GM12801 (cell line): ENCODE measurements around the gene ENAM.
A peak's percentile ranks its signal among the peaks of the same experiment; 100 is the strongest.

Experiments used
- TF ChIP-seq, protein P1 (sequence below): IDR thresholded peaks from one replicate; pipeline ENCODE4 v1.5.1; 2011; ENCODE audit warnings: control low read depth; ENCODE audit not compliant: insufficient read length; ENCODE audit errors: extremely low read depth

ENAM gene

DNA sequence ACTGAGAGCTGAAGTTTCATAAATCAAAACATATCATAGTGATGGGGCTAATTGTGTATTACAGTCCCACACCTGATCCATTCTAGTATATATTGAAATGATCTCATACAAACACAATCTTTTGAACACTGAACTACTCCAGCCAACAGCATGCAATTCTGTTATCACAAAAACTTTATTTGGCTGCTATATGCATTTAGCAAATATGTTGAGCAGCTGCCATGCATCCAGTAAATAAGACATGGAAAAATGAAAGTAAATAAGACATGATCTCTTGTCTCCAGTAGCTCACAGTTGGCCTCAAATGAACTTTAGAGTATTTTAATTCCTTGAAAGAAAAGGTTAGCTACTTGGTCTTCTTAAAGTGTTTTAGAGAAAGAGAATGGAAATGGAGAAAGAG, 34.3 kb upstream of the ENAM start:
- TF ChIP-seq, protein P1, sequence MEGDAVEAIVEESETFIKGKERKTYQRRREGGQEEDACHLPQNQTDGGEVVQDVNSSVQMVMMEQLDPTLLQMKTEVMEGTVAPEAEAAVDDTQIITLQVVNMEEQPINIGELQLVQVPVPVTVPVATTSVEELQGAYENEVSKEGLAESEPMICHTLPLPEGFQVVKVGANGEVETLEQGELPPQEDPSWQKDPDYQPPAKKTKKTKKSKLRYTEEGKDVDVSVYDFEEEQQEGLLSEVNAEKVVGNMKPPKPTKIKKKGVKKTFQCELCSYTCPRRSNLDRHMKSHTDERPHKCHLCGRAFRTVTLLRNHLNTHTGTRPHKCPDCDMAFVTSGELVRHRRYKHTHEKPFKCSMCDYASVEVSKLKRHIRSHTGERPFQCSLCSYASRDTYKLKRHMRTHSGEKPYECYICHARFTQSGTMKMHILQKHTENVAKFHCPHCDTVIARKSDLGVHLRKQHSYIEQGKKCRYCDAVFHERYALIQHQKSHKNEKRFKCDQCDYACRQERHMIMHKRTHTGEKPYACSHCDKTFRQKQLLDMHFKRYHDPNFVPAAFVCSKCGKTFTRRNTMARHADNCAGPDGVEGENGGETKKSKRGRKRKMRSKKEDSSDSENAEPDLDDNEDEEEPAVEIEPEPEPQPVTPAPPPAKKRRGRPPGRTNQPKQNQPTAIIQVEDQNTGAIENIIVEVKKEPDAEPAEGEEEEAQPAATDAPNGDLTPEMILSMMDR = no peak

DNA sequence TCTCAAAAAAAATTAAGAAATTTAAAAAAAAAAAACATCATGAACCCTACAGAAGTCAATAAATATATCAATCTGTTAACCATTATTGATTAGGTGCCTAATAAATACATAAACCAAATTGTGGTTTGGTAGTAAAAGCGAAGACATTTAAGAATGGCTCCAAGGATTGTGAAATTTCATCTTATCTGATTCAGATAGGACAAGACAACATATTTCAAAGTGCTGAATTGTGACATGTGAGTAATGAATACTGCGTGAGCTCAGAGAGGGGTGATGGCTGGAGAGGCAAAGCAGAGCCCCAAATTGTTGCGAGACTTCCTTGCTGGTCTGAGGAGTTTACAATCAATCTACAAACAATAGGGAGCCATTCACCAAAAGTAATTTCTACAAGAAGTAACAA, 28.2 kb upstream of the ENAM start:
- TF ChIP-seq, protein P1 = no peak

DNA sequence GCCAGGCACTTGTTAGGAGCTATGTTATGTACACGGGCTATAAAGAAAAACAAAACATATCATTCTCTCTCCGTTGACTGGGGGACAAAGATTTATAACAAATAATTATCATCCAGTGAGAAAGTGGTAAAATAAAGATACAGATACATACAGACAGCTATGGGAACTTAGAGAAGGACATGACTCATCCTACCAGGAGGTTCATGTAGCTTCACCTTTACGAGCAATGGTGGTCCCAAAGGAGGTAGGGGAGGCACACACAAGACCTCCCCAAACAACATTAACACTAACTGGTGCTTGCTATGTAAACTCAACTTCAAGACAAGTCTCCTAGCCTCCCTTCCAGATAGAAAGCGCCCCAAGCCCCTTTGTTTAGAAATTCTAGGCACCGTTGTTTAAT, 27.6 kb upstream of the ENAM start:
- TF ChIP-seq, protein P1 = no peak

DNA sequence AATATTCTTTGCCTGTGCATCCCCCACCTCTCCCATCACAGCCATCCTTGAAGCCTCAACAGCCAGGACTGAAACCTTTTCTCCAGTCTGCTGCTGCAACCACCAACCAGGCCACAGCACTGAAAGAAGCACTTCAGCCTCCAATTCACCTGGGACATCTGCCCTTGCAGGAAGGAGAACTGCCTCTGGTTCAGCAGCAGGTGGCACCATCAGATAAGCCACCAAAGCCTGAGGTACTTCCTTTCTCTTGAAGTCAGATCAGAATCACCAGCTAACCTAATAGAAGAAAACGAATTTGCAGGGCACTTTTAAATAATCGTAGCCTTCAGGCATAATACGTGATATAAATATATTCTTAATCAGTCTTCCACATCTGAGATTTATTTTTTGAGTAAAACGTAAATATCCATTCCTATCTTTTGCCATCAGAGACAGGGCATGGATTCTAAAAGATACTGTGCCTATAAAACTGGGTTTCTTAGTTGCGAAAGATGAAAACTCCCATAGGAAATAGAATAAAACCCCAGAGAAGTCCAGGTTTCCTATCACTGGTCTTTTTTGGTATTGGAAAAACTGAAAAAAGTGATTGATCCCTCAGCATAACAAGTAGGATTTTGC, 27.0 kb upstream of the ENAM start:
- TF ChIP-seq, protein P1 = peak; percentile 85

DNA sequence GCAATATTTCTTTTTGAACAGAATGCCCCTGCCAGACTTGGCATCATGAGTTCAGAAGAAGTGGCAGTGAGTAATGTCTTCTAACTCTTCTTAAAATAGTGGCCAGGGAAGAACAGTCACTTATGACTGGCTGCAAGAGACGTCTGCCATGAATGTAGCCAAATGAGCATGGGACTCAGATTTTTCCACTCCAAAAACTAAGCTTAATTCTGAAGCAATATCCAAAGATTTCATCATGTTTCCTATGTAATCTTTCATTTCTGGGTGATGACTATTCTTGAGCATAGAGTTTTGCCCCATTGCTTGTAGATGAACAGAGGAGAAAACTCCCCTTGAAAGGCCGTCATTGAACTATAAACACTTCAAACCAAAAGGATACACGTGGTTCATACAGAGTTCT, 24.7 kb upstream of the ENAM start:
- TF ChIP-seq, protein P1 = no peak

DNA sequence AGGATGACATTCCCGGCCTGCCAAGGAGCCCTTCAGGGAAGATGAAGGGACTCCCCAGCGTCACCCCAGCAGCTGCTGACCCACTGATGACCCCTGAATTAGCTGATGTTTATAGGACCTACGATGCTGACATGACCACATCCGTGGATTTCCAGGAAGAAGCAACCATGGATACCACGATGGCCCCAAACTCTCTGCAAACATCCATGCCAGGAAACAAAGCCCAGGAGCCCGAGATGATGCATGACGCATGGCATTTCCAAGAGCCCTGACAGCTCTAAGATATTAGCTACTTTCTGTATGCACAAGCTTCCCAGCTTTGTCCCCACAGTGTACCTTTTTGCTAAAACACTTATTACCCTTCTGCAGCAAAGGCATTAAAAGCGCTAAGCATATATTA, 22.1 kb upstream of the ENAM start:
- TF ChIP-seq, protein P1 = no peak

DNA sequence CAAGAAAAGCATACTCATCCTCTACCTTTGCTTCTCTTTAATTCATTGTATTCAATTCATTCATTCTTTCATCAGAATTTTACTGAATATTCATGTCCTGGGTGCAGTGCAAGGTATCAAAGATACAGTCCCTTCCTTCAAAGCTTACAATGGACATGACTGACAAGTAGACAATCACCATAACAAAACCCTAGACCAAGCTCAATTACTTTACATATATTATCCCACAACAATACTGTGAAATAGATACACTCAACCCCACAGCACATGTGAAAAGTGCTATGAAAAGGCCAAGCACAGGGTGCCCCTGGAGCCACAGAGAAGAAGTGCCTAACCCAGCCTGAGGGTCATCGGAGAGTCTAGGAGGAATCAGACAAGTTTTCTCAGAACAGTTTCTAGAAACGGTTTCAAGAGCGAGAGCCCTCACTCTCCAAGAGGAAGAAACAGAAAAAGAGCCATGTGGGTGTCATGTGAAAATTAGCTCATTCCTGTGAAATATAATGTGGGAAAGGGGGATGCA, 21.1 kb upstream of the ENAM start:
- TF ChIP-seq, protein P1 = no peak

DNA sequence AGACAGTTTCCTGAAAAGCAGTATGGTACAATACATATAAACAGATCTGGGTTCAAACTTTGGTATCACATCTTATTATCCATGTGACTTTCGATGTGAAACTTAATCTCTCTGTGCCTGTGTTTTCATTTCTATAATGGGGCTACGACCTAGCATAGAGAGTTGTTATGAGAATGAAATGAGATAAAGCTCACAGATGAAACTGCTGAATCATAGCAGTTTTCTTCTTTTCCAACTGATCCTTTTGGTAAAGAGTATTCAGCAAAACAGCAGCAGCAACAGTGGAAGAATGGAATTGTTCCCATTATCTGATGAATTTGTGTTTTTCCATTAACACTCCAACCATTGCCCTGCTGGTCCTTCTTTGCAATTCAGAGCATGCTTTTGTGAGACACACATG, 20.2 kb upstream of the ENAM start:
- TF ChIP-seq, protein P1 = no peak
